Heart left ventricle (tissue), 16 donors: Measurements from ENCODE around the gene NFATC1. TPM values are rescaled to one million over a fixed set of nuclear protein-coding genes. Genes with fewer than 3 reads are reported as not detected.

Source experiments
- ATAC-seq, 4 donors: fragments of 200-7000 bp; cut with Tn5 transposase; one replicate each; pipeline ENCODE4 v1.9.1; 2020 to 2022; ENCODE audit warnings: moderate library complexity in 4 of 4, mild to moderate bottlenecking in 3 of 4, moderate number of reproducible peaks in 1 of 4
- DNase-seq, 5 donors: peaks; one replicate each; pipeline ENCODE4 v3.0.0-alpha.2; 2020
- H3K27ac ChIP-seq, 12 donors: fragments of 200-600 bp; sonication (generic) in 4 of 12; one replicate each; pipeline versions ENCODE4 v1.5.0 to v1.8.0; 2016 to 2022; ENCODE audit warnings: mild to moderate bottlenecking in 2 of 12
- H3K27me3 ChIP-seq, 9 donors: fragments of 200-600 bp; sonication (generic) in 2 of 9; one replicate each; pipeline versions ENCODE4 v1.5.1 to v1.8.0; 2016 to 2022; ENCODE audit warnings: mild to moderate bottlenecking in 3 of 9
- H3K36me3 ChIP-seq, 9 donors: fragments of 200-600 bp; sonication (generic) in 2 of 9; one replicate each; pipeline versions ENCODE4 v1.5.0 to v1.8.0; 2018 to 2022; ENCODE audit warnings: mild to moderate bottlenecking in 2 of 9
- H3K4me1 ChIP-seq, 12 donors: fragments of 200-600 bp; sonication (generic) in 4 of 12; one replicate each; pipeline versions ENCODE4 v1.5.0 to v1.8.0; 2016 to 2022; ENCODE audit warnings: mild to moderate bottlenecking in 3 of 12
- H3K4me3 ChIP-seq, 12 donors: fragments of 200-600 bp; sonication (generic) in 4 of 12; one replicate each; pipeline versions ENCODE4 v1.5.0 to v1.8.0; 2017 to 2022; ENCODE audit warnings: mild to moderate bottlenecking in 9 of 12, moderate library complexity in 4 of 12
- H3K9me3 ChIP-seq, 12 donors: fragments of 200-600 bp; sonication (generic) in 4 of 12; one replicate each; pipeline versions ENCODE4 v1.5.0 to v1.8.0; 2016 to 2022; ENCODE audit warnings: mild to moderate bottlenecking in 1 of 12
- POLR2A ChIP-seq, 2 donors: fragments of 450-650 bp; IDR thresholded peaks; one replicate each; pipeline ENCODE4 v1.6.1; 2017; ENCODE audit warnings: antibody characterized with exemption in 2 of 2, mild to moderate bottlenecking in 2 of 2, moderate library complexity in 2 of 2
- WGBS, 4 donors: extraction: QIAGEN DNeasy Blood & Tissue Kit in 2 of 4; methylation state at CpG; one replicate each; pipeline versions ENCODE4 v1.1.5 to v1.1.7; 2013 to 2018; 5-methylcytosine and 5-hydroxymethylcytosine counted together
- intact Hi-C, 10 donors: fragments of 100-400 bp; cut with DNase I; formaldehyde crosslinking; loops; one replicate each; pipeline versions ENCODE4 v1.11.1 to v1.14.2; 2022
- polyA plus RNA-seq, 2 donors: library from polyadenylated mRNA; stranded (reverse); fragments of 200-250 nt; gene quantifications; one replicate each; pipeline ENCODE4 v1.2.3, GENCODE V29; 2013
- total RNA-seq, 9 donors: library from RNA; depleted of rRNA in 2 of 9; stranded (reverse); fragments of >200 nt in 2 of 9; fragmentation: NEBNext Ultra II Directional in 3 of 9; extraction: Animal tissue kit (Norgen Biotek cat#: 25700) in 3 of 9; gene quantifications; one replicate each; pipeline versions ENCODE4 v1.1.0 to v1.2.4, GENCODE V29; 2016 to 2023
- TF ChIP-seq, protein P1 (sequence below), 12 donors: fragments of 200-600 bp; sonication (generic) in 4 of 12; IDR thresholded peaks; one replicate each; pipeline versions ENCODE4 v1.5.0 to v1.8.0; 2018 to 2022; ENCODE audit warnings: antibody characterized with exemption in 12 of 12, mild to moderate bottlenecking in 5 of 12
- donor health status: ischemic (EF 13 %, LVEDD 7.1; RV severe dilation, severe dysfunction).
- donor health status: healthy with polysubstance abuse.
- donor health status: DM: no; HTN: yes; CAD: no.
- donor health status: DM: no; HTN: no; CAD: no.
- donor health status: ischemic (EF 25% LVEDD 6.9; RV normal size, moderate dysfunction).
- donor health status: ischemic (EF 25% LVEDD 5.7; RV mildly dilated, moderate dysfunction).
- donor health status: healthy.
- donor health status: DM: yes; HTN: yes; CAD: no.
- donor health status: ischemic (EF 35%, LVEDD 5.7; RV mildly dilated, moderate dysfunction).
- donor health status: nonischemic (EF 11% LVEDD 7.7; RV severe dilation, severe dysfunction).
- donor health status: DM: yes; HTN: yes; CAD: no.
- donor health status: PGD.
- donor health status: ischemic (EF 29% LVEDD 5.4; RV normal size, mild dysfunction).
- donor health status: nonischemic (EF 23%, LVEDD 6.1; RV moderate dilation, normal function).

The NFATC1 gene
- total and polyA plus RNA-seq, 11 donors: 6.5 to 26.7 (median 15.3) TPM

DNA sequence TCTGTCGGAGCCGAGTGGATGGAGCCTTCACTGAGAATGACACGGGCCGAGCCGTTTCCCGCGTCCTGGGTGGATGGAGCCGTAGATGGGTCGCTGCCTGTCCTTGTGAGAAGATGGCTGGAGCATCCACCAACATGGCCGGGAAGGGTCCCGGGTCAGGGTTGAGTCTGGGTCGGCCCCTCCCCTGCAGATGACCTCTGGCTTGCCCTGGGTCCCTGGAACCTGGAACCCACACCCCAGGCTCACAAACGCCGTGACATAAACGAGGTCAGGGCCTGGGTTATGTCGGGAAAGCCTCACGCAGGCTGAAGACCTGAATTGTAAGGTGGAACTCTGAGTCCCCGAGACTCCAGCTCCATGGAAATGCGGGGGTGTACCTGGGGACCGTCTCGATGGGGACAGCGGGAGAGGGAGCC is 94.9 kb downstream of the NFATC1 start:
- Histone ChIP-seq H3K27me3 (no peaks in the 10 kb centered on the region), H3K36me3 (peaks cover 0 to 48% (median 15%) of the 10 kb centered on the region in 9 donors), H3K4me3 (no peak overlapping the region), H3K27ac (no peak overlapping the region), H3K9me3 (no peaks in the 10 kb centered on the region), H3K4me1 (peaks cover 0 to 7% (median 0%) of the 10 kb centered on the region in 12 donors)
- DNase-seq (peak in 2 of 5 donors; percentile 19 to 53), ATAC-seq (no peak)
- TF ChIP-seq, protein P1, sequence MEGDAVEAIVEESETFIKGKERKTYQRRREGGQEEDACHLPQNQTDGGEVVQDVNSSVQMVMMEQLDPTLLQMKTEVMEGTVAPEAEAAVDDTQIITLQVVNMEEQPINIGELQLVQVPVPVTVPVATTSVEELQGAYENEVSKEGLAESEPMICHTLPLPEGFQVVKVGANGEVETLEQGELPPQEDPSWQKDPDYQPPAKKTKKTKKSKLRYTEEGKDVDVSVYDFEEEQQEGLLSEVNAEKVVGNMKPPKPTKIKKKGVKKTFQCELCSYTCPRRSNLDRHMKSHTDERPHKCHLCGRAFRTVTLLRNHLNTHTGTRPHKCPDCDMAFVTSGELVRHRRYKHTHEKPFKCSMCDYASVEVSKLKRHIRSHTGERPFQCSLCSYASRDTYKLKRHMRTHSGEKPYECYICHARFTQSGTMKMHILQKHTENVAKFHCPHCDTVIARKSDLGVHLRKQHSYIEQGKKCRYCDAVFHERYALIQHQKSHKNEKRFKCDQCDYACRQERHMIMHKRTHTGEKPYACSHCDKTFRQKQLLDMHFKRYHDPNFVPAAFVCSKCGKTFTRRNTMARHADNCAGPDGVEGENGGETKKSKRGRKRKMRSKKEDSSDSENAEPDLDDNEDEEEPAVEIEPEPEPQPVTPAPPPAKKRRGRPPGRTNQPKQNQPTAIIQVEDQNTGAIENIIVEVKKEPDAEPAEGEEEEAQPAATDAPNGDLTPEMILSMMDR (IDR thresholded peaks at IDR 0.05): no peak
- TF ChIP-seq POLR2A (IDR thresholded peaks at IDR 0.05): no peak
- intact Hi-C loops: no loop called here
- 87 to 96% (median 91%) methylated on average over 16 to 22 of the region's 22 CpGs for WGBS, 4 donors

DNA sequence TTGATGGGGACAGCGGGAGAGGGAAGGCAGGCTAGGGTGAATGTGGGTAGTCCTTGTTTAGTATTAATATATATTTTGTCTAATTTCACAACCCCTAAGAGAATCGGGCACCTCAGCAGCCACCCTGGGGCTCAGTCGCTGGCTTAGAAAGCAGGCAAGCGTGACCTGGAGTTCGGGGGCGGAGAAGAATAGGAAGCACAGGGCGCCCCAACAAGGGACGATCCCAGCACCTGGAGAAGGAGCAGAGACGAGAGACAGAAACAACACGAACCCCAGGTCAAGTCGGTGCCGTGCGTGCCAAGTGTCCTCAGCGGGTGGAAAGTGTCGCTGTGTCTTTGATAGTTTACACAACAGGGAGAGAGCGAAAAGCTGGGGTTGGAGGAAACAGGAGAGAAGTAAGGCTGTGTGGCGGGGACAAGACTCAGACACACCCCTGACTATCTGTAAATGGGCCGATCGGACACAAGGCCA is 95.4 kb downstream of the NFATC1 start:
- TF ChIP-seq, protein P1 (IDR thresholded peaks at IDR 0.05): no peak
- no peak for TF ChIP-seq POLR2A (IDR thresholded peaks at IDR 0.05)

DNA sequence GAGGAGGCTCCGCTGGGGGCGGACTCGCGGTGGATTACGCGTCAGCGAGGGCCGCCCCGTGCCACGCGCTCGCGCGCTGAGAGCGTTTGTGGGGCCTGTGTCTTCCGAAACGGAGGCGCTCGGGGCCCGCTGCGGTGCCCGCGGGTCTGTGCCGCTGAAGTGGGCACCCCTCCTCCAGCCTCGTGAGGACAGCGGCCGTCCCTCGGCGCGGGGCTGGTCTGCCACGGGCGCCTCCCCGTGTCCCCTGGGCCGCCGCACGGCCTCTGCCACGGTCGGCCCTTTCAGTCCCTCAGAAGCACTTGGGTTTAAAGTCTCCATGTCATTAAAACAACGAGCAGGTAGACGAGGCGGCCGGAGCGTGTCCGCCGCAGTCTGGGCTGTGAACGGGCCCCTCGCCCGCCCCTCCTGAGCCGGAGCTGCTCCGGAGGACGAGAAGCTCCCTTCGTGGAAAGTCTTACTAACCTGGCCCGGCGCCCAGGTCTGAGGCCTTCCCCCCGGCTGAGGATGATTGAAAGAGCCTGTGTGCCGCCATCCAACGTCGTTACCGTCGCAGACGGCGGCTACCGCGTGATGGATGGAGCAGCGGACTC is 97.6 kb downstream of the NFATC1 start:
- WGBS, 4 donors: 96 to 98% (median 97%) methylated on average over 48 to 65 of the region's 65 CpGs
- no peak for ATAC-seq
- Histone ChIP-seq H3K4me1 (peaks cover 0 to 13% (median 2%) of the 10 kb centered on the region in 12 donors), H3K27me3 (no peaks in the 10 kb centered on the region), H3K27ac (no peak overlapping the region), H3K9me3 (peaks cover 0 to 10% (median under 1%) of the 10 kb centered on the region in 12 donors), H3K4me3 (no peak overlapping the region), H3K36me3 (peaks cover 0 to 31% (median 0%) of the 10 kb centered on the region in 9 donors)
- TF ChIP-seq, protein P1 (IDR thresholded peaks at IDR 0.05): no peak
- no peak for TF ChIP-seq POLR2A (IDR thresholded peaks at IDR 0.05)
- peak in 2 of 5 donors; percentile 18 to 62 for DNase-seq
- intact Hi-C loops: no loop called here

More for the DNA sequence above, 95.4 kb downstream of the NFATC1 start:
- Histone ChIP-seq H3K36me3 (peaks cover 0 to 48% (median 15%) of the 10 kb centered on the region in 9 donors), H3K4me3 (no peak overlapping the region), H3K27ac (no peak overlapping the region), H3K27me3 (no peaks in the 10 kb centered on the region), H3K9me3 (no peaks in the 10 kb centered on the region), H3K4me1 (peaks cover 0 to 7% (median 0%) of the 10 kb centered on the region in 12 donors)
- WGBS, 4 donors: 91 to 96% (median 93%) methylated on average over 19 of the region's 19 CpGs
- intact Hi-C loops: no loop called here
- ATAC-seq (no peak), DNase-seq (peak in 3 of 5 donors; percentile 16 to 48 (median 24))

DNA sequence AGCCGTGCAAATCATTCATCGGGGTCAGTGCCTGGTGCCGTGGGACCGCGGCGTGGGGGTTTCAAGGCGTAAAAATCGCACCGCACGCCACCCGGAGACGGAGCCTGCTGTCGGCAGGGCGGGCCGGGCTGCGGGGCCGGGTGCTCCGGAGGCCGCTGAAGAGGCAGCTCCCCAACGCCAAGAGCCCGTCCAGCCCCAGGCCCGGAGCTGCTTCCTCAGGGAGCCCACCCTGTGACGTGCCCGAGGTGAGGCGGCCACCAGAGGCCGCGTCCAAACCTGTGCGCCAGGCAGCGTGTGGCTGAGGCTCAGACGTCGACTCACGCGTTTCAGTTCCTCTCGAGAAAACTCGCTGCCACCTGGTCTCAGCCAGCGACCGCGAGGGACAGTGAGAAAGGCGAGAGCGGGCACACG is 98.1 kb downstream of the NFATC1 start:
- H3K9me3 ChIP-seq: peaks cover 0 to 15% (median 6%) of the 10 kb centered on the region in 12 donors
- H3K4me1 ChIP-seq: peaks cover 0 to 13% (median 2%) of the 10 kb centered on the region in 12 donors
- TF ChIP-seq, protein P1 (IDR thresholded peaks at IDR 0.05): no peak
- H3K27me3 ChIP-seq: no peaks in the 10 kb centered on the region
- peak in 2 of 5 donors; percentile 17 to 19 for DNase-seq
- 91 to 99% (median 97%) methylated on average over 4 to 41 of the region's 41 CpGs for WGBS, 4 donors
- ATAC-seq: no peak
- peaks cover 0 to 27% (median 0%) of the 10 kb centered on the region in 9 donors for H3K36me3 ChIP-seq
- H3K27ac ChIP-seq: no peak overlapping the region
- intact Hi-C loops: no loop called here
- H3K4me3 ChIP-seq: no peak overlapping the region
